ENCODE measurements around the gene TUNAR.

TUNAR gene

DNA sequence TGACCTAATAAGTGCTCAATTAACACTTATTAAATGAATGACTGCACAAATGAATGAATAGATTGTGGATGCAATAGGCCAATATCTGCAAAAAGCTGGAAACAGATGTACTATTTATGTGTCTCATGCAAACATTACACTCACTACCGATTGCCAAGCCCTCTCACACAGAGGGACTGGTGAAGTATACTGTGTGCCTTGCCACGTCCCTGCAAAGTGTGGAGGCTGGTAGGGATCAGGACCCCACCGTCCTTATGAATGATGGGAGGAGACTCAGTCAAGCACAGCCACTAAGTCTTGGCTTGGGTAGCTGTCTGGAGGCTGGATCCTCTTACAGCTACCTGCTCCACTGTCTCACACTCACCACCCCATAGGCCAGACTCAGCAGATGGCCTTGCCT, 3.9 kb upstream of the TUNAR start:
- no peak for DNase-seq (ENCODE audit: low read depth in 2 of 2)

DNA sequence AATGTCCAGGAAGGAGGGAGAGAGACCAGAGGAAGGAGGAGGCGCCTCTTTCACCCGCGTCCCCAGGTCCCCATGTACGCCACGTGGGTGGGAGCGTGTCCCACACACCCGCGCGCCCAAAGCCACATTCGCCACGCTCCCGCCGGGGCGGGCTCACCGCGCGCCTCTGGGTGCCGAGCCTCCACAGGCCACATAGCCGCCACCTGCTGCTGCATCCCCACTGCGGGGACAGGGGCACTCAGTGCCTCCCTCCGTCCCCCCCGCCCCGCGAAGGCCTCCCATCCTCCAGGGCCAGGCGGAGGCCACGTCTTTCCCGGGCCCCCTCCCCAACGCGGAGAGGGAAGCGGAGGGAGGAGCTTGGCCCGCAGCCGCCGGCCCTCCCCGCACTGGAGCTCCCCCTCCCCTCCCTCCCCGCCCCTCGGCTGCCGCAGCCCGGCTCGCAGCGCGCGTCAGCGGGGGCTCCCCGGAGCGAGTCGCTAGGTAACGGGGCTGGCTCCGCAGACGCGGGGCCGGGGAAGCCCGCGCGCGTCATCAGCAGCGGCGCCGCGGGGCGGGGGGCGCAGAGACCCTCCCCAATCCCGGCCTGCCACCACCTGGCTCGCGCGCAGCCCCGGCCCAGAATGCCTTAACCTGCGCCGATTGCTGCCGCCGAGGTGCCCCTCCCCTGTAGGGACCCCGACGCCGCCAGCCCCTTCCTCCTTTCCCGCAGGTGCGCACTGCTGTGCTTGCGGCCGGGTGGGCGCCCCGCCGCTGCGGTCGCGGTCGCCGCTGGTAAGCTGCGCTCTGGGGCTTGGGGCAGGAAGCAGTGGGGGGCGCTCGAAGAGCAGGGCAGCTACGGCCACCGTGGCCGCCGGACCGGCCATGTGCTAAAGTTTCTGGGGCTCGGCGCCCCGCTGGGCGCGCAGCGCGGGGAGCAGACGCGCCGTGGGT, 536 bp upstream of the TUNAR start:
- DNase-seq (ENCODE audit: low read depth in 2 of 2): no peak

DNA sequence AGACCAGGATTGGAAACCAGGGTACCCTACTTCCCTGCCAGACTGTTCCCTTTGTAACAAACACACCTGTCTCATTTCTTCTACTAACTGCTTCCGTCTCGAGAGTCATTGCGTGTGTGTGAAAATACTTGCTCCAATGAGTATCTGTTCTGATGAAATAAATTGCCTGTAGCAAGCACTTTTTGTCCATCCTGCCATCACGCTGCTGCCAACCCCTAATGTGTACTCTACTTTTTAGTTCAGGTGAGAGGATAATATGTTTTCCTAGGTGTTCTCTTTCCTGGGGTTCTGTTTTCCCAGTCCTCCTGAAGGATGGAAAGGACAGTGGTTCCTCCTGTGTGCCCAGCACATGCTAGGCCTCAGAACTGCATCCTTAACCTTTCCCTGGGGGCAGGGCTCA, 1.0 kb downstream of the TUNAR start:
- DNase-seq (ENCODE audit: low read depth in 2 of 2): no peak

GRCh38 chr14:95884377-95884776, 7.7 kb downstream of the TUNAR start:
- no peak for DNase-seq (ENCODE audit: low read depth in 2 of 2)

DNA sequence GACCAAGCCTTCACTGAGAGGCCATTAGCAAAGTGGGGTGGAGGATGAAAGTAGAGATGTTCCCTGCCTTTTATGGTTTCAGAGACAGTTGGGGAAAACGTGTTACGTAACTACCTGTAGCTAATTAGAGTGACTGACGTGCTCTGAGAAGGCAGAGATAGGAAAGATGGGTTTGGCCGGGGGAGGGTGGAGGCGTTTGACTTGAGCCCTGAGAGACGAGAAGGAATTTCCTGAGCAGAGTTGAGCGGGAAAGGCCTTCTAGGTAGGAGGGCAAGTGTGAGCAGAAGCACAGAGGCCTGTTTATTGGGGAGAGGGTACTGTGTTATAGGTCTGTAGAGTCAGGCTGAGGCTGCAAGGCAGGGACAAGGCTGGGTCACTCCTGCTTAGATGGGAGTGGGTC, 8.6 kb downstream of the TUNAR start:
- DNase-seq (ENCODE audit: low read depth in 2 of 2): no peak

- no peak for DNase-seq (ENCODE audit: low read depth in 2 of 2)
Observed at GRCh38 chr14:95885866-95886265, 9.2 kb downstream of the TUNAR start.

DNA sequence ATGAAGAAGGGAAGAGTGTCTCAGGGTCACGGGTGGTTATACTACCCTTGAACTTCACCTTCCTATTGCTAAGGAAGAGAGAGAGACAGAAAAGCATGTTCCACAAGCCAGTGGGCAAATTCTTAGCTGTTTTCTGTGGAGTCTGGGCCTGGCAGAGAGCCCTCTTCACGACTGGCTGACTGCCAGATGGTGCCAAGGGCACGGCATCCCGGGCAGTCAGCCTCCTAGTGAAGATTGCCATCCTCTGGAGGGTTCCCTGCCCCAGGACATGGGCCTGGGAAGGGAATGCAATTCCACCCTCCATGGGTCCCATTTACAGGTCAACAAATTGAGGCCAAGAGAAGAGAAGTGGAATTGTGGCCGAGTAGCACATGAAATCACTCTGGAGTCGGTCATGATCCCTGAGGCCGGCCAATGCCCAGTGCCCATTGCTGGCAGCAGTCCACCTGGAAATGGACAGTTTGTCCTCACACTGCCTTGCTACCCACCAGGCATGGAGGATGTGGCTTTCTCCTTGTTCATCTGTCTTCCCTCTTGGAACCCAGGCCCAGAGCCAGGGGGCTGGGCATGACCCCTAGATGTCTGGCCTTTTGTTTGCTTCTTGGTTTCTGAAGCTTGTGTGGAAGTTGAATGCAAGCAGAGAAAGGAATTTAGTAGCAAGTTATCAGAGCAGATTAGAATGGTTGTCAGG, 9.9 kb downstream of the TUNAR start:
- no peak for DNase-seq (ENCODE audit: low read depth in 2 of 2)

DNA sequence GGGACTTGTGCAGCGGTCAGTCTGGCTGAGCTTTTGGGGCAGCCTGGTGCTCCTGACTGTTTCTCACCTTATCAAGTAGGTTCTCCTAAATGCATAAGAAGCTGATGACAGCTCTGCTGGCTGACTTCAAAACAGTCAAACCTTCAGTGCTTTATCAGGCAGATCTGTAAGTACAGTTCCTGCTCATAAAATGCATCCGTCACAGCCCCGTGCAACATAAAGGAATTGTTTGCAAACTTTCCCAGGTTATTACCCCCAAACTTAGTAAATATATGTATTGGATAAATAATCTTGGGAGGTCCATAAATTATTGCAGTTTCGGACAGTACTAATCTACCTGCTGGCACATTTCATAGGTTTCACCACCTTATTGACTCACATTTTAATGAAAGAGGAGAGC, 10.7 kb downstream of the TUNAR start:
- DNase-seq (ENCODE audit: low read depth in 2 of 2): no peak

GRCh38 chr14:95889236-95889979, 12.8 kb downstream of the TUNAR start:
- DNase-seq (ENCODE audit: low read depth in 2 of 2): no peak

DNA sequence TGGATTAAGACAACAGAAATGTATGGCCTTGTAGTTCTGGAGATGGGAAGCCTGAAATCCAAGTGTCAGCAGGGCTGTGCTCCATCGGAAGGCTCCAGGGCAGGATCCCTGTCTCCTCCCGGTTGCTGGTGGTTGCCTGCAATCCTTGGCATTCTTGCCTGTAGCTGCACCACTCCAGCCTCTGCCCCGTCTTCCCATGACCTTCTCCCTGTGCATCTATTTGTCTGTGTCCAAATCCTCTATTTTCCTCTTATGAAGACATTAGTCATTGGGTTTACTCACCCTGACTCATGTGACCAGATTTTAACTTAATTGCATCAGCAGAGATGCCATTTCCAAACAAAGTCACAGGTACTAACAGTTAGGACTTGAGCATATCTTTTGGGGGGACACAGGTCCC, 15.1 kb downstream of the TUNAR start:
- DNase-seq (ENCODE audit: low read depth in 2 of 2): no peak

DNA sequence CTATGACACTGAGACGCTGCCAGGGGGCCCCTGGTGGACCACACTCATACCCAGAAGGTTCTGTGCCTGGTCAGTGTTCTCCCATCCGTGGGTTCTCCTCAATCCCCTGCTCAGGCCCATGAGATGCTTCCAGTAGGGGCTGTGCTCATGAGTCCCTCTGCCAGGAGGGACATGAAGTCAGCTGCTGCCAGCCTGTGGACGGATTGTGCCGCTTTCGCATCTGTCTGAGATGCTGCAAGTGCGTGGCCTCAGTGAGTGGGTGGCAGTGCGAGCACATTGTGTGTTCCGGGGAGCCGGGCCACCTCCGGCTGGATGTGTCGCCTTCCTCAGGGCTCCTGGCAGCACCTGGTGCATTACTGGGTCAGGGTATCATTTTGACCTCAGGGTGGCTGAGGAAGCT, 15.5 kb downstream of the TUNAR start:
- no peak for DNase-seq (ENCODE audit: low read depth in 2 of 2)

- no peak for DNase-seq (ENCODE audit: low read depth in 2 of 2)
Observed at GRCh38 chr14:95895720-95896119, 19.1 kb downstream of the TUNAR start.

DNA sequence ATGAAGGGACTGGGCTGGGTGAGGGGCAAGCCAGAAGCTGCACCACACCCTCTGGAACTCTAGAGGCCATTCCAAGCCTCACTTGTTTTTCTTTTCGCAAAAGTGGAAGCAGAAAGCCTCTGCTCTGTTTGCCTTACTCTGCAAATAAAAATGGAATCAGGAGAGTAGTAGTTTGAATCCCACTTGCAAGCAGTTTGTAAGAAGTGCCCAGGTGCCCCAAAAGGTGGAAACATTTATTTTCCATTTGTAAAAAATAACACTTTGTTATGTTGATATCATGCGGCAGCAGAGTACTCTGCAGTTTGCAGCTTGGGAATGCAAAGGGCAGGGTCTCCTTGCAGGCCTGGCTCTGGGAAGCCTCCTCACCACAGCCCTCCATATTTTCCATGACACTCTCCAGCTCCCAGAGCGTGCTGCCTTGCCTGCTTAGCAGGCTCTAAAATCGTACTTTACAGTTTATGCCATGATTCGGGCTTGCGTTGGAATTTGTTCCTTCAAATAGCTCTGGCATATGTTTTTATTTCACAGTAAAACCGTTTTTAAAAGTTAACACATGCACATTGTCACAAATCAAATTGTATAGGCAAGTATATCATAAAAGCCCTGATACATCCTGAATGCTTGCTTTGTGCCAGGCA, 20.0 kb downstream of the TUNAR start:
- no peak for DNase-seq (ENCODE audit: low read depth in 2 of 2)

DNA sequence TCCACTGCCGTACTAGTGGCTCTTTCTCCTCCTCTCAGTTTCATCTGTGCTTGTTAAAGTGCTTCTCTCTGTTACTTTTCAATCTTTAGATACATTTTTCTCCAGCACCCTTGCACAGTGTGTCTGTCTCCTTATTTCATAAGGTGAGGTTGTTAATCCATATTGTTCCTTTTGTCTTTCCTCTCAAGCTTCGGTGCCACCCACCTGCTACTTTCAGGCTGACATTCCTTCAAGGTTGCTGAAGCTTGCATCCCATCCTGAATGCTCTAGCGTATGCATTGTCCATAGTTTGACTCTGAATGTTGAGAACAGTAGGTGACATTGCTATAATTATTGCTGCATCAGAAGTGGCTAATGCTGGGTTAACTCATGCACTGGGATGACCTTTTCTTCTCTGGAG, 20.6 kb downstream of the TUNAR start:
- DNase-seq (ENCODE audit: low read depth in 2 of 2): no peak

GRCh38 chr14:95901054-95901453, 24.4 kb downstream of the TUNAR start:
- no peak for DNase-seq (ENCODE audit: low read depth in 2 of 2)

DNA sequence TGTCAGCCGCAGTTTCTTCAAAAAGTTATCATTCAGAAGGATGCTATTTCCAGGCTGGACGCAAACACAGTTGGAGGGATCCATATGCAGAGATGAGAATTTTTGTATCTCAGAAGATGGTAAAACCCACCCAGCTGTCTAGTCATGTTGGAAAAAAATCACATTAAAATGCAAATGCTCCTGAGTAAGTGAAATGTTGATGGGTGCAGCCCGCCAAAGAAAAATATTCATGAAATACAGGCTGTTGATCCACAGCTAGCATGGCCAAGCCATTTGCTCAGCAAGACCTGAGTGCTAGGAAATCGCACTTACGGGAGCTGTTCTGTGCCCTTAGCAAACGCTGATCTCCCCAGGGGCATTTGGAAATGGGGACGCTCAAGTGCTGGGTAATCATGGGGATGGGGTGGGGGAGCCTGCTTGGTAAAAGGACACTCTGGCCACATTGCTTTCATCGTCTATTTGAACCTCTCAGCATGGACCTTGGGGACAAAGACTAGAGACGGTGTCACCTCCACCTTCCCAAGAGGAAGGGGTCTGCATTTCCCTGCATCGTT, 25.7 kb downstream of the TUNAR start:
- no peak for DNase-seq (ENCODE audit: low read depth in 2 of 2)

GRCh38 chr14:95903165-95903564, 26.5 kb downstream of the TUNAR start:
- DNase-seq (ENCODE audit: low read depth in 2 of 2): no peak

DNA sequence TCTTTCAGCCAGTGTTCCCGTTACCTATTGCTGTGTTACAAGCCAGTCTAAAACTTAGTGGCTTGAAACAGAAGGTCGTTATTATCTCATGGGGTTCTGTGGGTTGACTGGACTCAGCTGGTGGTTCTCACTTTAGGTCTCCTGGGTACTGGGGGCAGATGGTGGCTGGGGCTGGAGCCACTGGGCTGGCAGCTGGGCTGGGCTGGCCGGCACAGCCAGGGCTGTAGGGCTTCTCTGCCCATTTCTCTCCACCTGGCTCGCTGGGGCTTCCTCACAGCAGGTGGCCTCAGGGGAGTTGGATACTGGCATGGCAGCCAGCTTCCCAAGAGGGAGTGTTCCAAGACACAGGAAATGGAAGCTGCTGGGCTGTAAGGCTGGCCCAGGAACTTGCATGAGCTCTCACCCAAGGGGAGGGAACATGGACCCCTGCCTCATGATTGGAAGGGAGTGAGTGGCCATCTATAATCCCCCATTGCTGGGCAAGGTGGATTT, 27.0 kb downstream of the TUNAR start:
- DNase-seq (ENCODE audit: low read depth in 2 of 2): no peak

DNA sequence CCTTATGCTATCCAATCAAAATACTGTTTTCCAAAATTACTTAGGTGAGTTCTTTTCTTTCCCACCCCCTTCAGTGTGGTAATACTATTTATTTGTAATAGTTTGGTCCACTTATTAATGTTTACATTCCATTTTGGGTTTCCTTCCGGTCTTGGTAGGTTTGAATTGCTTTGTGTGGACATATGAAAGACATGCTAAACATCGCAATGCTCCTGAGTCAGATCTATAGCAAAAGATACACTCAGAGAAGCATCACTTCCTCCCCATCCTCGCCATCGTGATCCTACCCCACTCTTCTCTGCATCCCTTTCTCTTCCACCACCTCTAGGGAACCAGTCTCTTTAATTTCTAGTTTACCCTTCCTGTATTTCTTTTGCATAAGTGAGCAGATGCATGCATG, 30.0 kb downstream of the TUNAR start:
- DNase-seq (ENCODE audit: low read depth in 2 of 2): no peak

DNA sequence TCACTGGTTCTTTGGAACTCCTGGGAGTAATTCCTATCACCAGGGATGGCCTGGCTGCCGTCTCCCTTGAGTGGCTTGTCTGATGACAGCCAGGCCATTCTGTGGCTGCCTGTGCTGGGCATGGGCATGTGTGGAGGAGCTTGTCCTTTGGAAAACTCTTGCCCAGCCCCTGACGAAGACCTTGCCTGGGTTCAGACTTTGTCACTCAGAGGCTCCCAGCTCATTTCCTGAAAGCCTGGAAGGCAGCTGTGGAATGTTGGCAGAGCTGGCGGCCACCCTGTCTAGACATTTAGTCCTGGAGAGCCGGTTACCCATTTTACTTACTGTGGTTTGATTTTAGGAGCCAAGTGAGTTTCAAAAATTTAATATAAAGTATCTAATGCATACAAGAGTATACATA, 34.0 kb downstream of the TUNAR start:
- DNase-seq (ENCODE audit: low read depth in 2 of 2): no peak

DNA sequence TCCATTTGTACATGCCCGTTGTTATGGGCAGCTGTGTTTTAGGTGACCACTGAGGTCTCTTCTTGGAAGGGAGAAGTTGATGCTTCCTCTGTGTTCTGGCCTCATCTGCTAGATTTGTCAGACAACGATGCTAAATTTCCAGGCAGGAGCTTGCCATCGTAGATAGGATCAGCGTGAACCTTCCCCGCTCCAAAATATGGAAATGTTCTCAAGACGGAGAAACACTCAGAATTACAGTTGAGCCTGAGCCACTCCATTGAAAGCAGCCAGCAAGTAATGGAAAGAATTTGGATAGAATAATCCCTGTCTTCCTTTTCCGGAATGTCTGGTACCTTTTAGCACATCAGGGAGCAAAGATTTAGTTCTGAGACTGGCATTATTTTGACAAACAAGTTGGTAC, 34.8 kb downstream of the TUNAR start:
- no peak for DNase-seq (ENCODE audit: low read depth in 2 of 2)

- no peak for DNase-seq (ENCODE audit: low read depth in 2 of 2)
Observed at GRCh38 chr14:95915330-95915729, 38.7 kb downstream of the TUNAR start.
